CD14-positive monocyte (primary cell): ENCODE measurements around the gene ZNF302. TPM values are rescaled to one million over a fixed set of nuclear protein-coding genes. Genes with fewer than 3 reads are reported as not detected.
A peak's percentile ranks its signal among the peaks of the same experiment; 100 is the strongest.

ENCODE experiments used
- DNase-seq, 3 donors: peaks; one replicate each; pipeline ENCODE4 v3.0.0-alpha.2; 2011 to 2022
- H2AFZ ChIP-seq: 2 replicates; pipeline ENCODE4 v1.6.0; 2012; ENCODE audit warnings: mild to moderate bottlenecking, low read depth, low read length, inconsistent platforms; ENCODE audit not compliant: insufficient read depth, poor library complexity, severe bottlenecking
- H3K27ac ChIP-seq, 2 donors: 1 replicate in 1 of 2; 2 replicates in 1 of 2; pipeline ENCODE4 v1.5.1; 2012 to 2013; ENCODE audit warnings: low read length in 2 of 2, control low read depth in 1 of 2, inconsistent platforms in 1 of 2, low read depth in 1 of 2, mild to moderate bottlenecking in 1 of 2
- H3K27me3 ChIP-seq, 2 donors: one replicate each; pipeline versions ENCODE4 v1.6.0 to v1.6.1; 2011 to 2013; ENCODE audit warnings: low read length in 2 of 2; ENCODE audit not compliant: control insufficient read depth in 2 of 2, insufficient read depth in 2 of 2
- H3K36me3 ChIP-seq, 2 donors: replicated peaks in 1 of 2; 1 replicate in 1 of 2; 2 replicates in 1 of 2; pipeline versions ENCODE4 v1.5.1 to v1.6.1; 2012 to 2013; ENCODE audit warnings: low read length in 2 of 2, control low read depth in 1 of 2, inconsistent platforms in 1 of 2, mild to moderate bottlenecking in 1 of 2; ENCODE audit not compliant: insufficient read depth in 2 of 2, control insufficient read depth in 1 of 2
- H3K4me1 ChIP-seq, 2 donors: 1 replicate in 1 of 2; 2 replicates in 1 of 2; pipeline versions ENCODE4 v1.5.1 to v1.6.1; 2012 to 2013; ENCODE audit warnings: low read length in 2 of 2, control low read depth in 1 of 2, inconsistent platforms in 1 of 2, mild to moderate bottlenecking in 1 of 2, moderate library complexity in 1 of 2; ENCODE audit not compliant: insufficient read depth in 2 of 2, control insufficient read depth in 1 of 2
- H3K4me2 ChIP-seq: replicated peaks from 2 replicates; pipeline ENCODE3; 2012; ENCODE audit warnings: low read length, moderate library complexity, mild to moderate bottlenecking; ENCODE audit not compliant: poor library complexity, severe bottlenecking; ENCODE audit errors: extremely low read depth
- H3K4me3 ChIP-seq, 3 experiments: fragments of 200-600 bp in 1 of 3; sonication (generic) in 1 of 3; replicated peaks in 1 of 3; 1 replicate in 2 of 3; 2 replicates in 1 of 3; pipeline ENCODE4 v1.5.1; 2011 to 2013; ENCODE audit warnings: low read length in 3 of 3, mild to moderate bottlenecking in 3 of 3, control low read depth in 2 of 3, low read depth in 2 of 3, inconsistent platforms in 1 of 3, moderate library complexity in 1 of 3
- H3K79me2 ChIP-seq: 2 replicates; pipeline ENCODE4 v1.6.0; 2012; ENCODE audit warnings: mild to moderate bottlenecking, control low read depth, inconsistent platforms, low read length, moderate library complexity; ENCODE audit not compliant: insufficient read depth
- H3K9ac ChIP-seq: 2 replicates; pipeline ENCODE4 v1.6.0; 2017; ENCODE audit warnings: low read length, mild to moderate bottlenecking; ENCODE audit not compliant: insufficient read depth, poor library complexity, severe bottlenecking
- H3K9me3 ChIP-seq, 2 donors: replicated peaks in 1 of 2; 1 replicate in 1 of 2; 2 replicates in 1 of 2; pipeline versions ENCODE4 v1.5.1 to v1.6.1; 2012 to 2013; ENCODE audit warnings: low read length in 2 of 2, control low read depth in 1 of 2; ENCODE audit not compliant: control insufficient read depth in 1 of 2, insufficient read depth in 1 of 2
- H4K20me1 ChIP-seq: 2 replicates; pipeline ENCODE4 v1.6.0; 2012; ENCODE audit warnings: mild to moderate bottlenecking, low read length, control low read depth, moderate library complexity; ENCODE audit not compliant: insufficient read depth
- H3K27ac Mint-ChIP-seq, 7 donors: one replicate each; pipeline ENCODE4 v1.8.0; 2020; ENCODE audit warnings: mild to moderate bottlenecking in 7 of 7, mixed read lengths in 7 of 7, moderate library complexity in 6 of 7, inconsistent platforms in 2 of 7
- H3K27me3 Mint-ChIP-seq, 3 donors: one replicate each; pipeline ENCODE4 v1.8.0; 2021 to 2022; ENCODE audit warnings: low read depth in 3 of 3, mild to moderate bottlenecking in 3 of 3, mixed read lengths in 3 of 3, moderate library complexity in 3 of 3, inconsistent platforms in 1 of 3
- H3K36me3 Mint-ChIP-seq, 2 donors: one replicate each; pipeline ENCODE4 v1.8.0; 2020; ENCODE audit warnings: mixed read lengths in 2 of 2, inconsistent platforms in 1 of 2, mild to moderate bottlenecking in 1 of 2
- H3K4me1 Mint-ChIP-seq: one replicate; pipeline ENCODE4 v1.8.0; 2020; ENCODE audit warnings: mild to moderate bottlenecking, mixed read lengths
- H3K4me3 Mint-ChIP-seq, 2 donors: one replicate each; pipeline ENCODE4 v1.8.0; 2020; ENCODE audit warnings: mild to moderate bottlenecking in 2 of 2, mixed read lengths in 2 of 2, moderate library complexity in 1 of 2
- H3K9me3 Mint-ChIP-seq, 7 donors: one replicate each; pipeline ENCODE4 v1.8.0; 2020 to 2022; ENCODE audit warnings: mixed read lengths in 7 of 7, mild to moderate bottlenecking in 6 of 7, moderate library complexity in 6 of 7, inconsistent platforms in 2 of 7
- WGBS: methylation state at CpG from one replicate; pipeline ENCODE4 v1.1.5; 2013; ENCODE audit warnings: missing lambda C conversion rate; ENCODE audit not compliant: insufficient coverage; 5-methylcytosine and 5-hydroxymethylcytosine counted together
- intact Hi-C, 2 donors: fragments of 100-400 bp; cut with micrococcal nuclease; formaldehyde crosslinking; loops; one replicate each; pipeline versions ENCODE4 v1.15.0 to v1.15.1; 2023
- polyA plus RNA-seq, 3 donors: library from polyadenylated mRNA; depleted of rRNA in 1 of 3; unstranded in 2 of 3; stranded (reverse) in 1 of 3; fragments of 300-500 nt in 2 of 3; fragments of >200 nt in 1 of 3; fragmentation: Illumina TruSeq in 2 of 3; gene quantifications; 1 replicate in 2 of 3; 2 replicates in 1 of 3; pipeline ENCODE4 v1.2.3, GENCODE V29; 2012 to 2021
- TF ChIP-seq, protein P1 (sequence below): fragments of 200-600 bp; IDR thresholded peaks from one replicate; pipeline ENCODE4 v1.8.0; 2022; ENCODE audit warnings: antibody characterized with exemption, mild to moderate bottlenecking

Gene ZNF302
- polyA plus RNA-seq, 3 donors: 3.2 to 9.0 (median 4.4) TPM

DNA sequence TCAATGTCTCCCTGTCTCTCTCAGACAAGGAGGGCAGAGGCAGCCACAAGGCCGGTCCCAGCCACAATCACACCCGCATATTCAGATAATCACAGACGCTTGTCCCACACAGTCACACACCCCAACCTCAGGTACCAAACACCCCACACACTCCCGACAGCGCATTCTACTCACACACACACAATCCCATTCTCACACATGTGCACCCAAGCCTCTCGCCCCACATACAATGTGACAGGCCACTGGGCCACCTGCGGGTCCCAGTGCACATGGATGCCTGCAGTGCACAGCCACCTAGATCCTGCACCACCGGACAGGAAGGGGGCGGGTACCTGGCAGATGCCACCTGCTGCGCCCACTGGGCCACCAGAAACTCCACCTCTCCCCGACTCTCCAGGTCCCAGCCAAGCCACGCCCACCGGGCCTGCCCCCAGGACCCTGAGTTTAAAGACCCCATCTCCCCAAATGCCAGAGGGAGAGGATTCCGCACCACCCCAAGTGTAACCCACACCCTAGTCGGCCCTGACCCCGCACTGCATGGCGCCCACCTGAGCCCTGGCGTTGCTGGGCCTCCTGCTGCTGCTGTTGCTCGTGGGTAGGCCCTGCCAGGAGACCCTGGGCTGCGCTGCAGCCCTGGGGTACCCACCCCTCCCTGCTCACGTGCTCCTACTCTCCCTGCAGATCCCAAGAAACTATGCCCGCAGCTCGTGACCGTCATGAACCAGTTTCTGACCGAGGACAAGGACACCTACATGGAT lies 11.1 kb upstream of the ZNF302 start:
- no peaks in the 10 kb centered on the region for H4K20me1 ChIP-seq
- no peak overlapping the region for H3K27ac ChIP-seq
- DNase-seq: no peak
- no peaks in the 10 kb centered on the region for H3K27me3 ChIP-seq
- no peak overlapping the region for H2AFZ ChIP-seq
- 95% methylated on average over 18 of the region's 25 CpGs for WGBS
- no peaks in the 10 kb centered on the region for H3K79me2 ChIP-seq
- no peaks in the 10 kb centered on the region for H3K27me3 Mint-ChIP-seq
- peaks cover 0 to 16% of the 10 kb centered on the region in 2 donors for H3K9me3 ChIP-seq
- H3K4me1 Mint-ChIP-seq: peaks cover 2% of the 10 kb centered on the region
- H3K36me3 ChIP-seq: no peaks in the 10 kb centered on the region
- no peak overlapping the region for H3K4me3 ChIP-seq
- H3K9ac ChIP-seq: no peak overlapping the region
- H3K27ac Mint-ChIP-seq: peak overlapping the region in 2 of 7 donors; percentile 62 to 69
- H3K4me1 ChIP-seq: no peaks in the 10 kb centered on the region
- H3K4me3 Mint-ChIP-seq: no peak overlapping the region
- TF ChIP-seq, protein P1, sequence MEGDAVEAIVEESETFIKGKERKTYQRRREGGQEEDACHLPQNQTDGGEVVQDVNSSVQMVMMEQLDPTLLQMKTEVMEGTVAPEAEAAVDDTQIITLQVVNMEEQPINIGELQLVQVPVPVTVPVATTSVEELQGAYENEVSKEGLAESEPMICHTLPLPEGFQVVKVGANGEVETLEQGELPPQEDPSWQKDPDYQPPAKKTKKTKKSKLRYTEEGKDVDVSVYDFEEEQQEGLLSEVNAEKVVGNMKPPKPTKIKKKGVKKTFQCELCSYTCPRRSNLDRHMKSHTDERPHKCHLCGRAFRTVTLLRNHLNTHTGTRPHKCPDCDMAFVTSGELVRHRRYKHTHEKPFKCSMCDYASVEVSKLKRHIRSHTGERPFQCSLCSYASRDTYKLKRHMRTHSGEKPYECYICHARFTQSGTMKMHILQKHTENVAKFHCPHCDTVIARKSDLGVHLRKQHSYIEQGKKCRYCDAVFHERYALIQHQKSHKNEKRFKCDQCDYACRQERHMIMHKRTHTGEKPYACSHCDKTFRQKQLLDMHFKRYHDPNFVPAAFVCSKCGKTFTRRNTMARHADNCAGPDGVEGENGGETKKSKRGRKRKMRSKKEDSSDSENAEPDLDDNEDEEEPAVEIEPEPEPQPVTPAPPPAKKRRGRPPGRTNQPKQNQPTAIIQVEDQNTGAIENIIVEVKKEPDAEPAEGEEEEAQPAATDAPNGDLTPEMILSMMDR: no peak
- intact Hi-C loops: no loop called here
- no peak overlapping the region for H3K4me2 ChIP-seq
- H3K9me3 Mint-ChIP-seq: peaks cover 7 to 28% (median 18%) of the 10 kb centered on the region in 7 donors
- H3K36me3 Mint-ChIP-seq: peaks cover 0 to 7% of the 10 kb centered on the region in 2 donors

DNA sequence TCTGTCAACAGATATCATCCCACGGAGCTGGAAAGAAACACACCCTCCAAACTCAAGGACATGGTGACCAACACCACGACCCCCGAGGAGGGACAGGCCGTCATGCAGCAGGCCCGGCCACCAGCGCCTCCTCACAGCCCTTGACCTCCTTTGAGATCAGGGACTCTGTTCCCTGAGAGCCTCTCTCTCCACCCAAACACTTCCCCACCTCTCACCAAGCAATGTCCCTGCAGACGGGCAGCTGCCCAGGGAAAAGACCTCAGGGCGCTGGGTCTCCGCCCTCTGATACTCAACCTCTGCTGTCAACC lies 10.6 kb upstream of the ZNF302 start:
- H2AFZ ChIP-seq: peak overlapping the region; percentile 42
- peaks cover 7 to 28% (median 18%) of the 10 kb centered on the region in 7 donors for H3K9me3 Mint-ChIP-seq
- H3K27ac Mint-ChIP-seq: peak overlapping the region in 5 of 7 donors; percentile 48 to 92 (median 62)
- H3K4me3 Mint-ChIP-seq: peak overlapping the region in 1 of 2 donors; percentile 72
- DNase-seq: no peak
- H3K4me3 ChIP-seq: no peak overlapping the region
- H3K9ac ChIP-seq: no peak overlapping the region
- no peaks in the 10 kb centered on the region for H3K4me1 ChIP-seq
- TF ChIP-seq, protein P1: no peak
- peaks cover 2% of the 10 kb centered on the region for H3K4me1 Mint-ChIP-seq
- no peak overlapping the region for H3K4me2 ChIP-seq
- peaks cover 0 to 16% of the 10 kb centered on the region in 2 donors for H3K9me3 ChIP-seq
- no peaks in the 10 kb centered on the region for H3K36me3 ChIP-seq
- no peaks in the 10 kb centered on the region for H3K27me3 Mint-ChIP-seq
- intact Hi-C loops: no loop called here
- no peaks in the 10 kb centered on the region for H3K27me3 ChIP-seq
- peaks cover 0 to 7% of the 10 kb centered on the region in 2 donors for H3K36me3 Mint-ChIP-seq
- WGBS: 91% methylated on average over 9 of the region's 9 CpGs
- no peak overlapping the region for H3K27ac ChIP-seq
- H4K20me1 ChIP-seq: no peaks in the 10 kb centered on the region
- no peaks in the 10 kb centered on the region for H3K79me2 ChIP-seq
